ENCODE measurements around the gene C20orf141.

C20orf141 gene

GRCh38 chr20:2814076-2814475 is 711 bp upstream of the C20orf141 start:
- peaks cover 3% of the 10 kb centered on the region for H3K27me3 ChIP-seq (ENCODE audit: low read depth, low read length)

GRCh38 chr20:2815242-2815900 is 584 bp downstream of the C20orf141 start:
- peaks cover 0 to 6% of the 10 kb centered on the region in 2 donors for H3K9me3 ChIP-seq (ENCODE audit: control insufficient read depth in 1 of 2, low read length in 2 of 2)
- no peak overlapping the region for H3K4me3 ChIP-seq (ENCODE audit: low read depth in 1 of 2, low read length in 2 of 2)
- no peaks in the 10 kb centered on the region for H3K36me3 ChIP-seq (ENCODE audit: control insufficient read depth in 1 of 2, insufficient read depth in 2 of 2, low read length in 2 of 2)
- peaks cover 10% of the 10 kb centered on the region for H3K27me3 ChIP-seq (ENCODE audit: low read depth, low read length)
- no peaks in the 10 kb centered on the region for H3K4me1 ChIP-seq (ENCODE audit: control insufficient read depth in 1 of 2, insufficient read depth in 2 of 2, low read length in 2 of 2)
- no peak overlapping the region for H3K27ac ChIP-seq (ENCODE audit: low read length)

More at GRCh38 chr20:2814076-2814475, 711 bp upstream of the C20orf141 start:
- H3K9me3 ChIP-seq (ENCODE audit: control insufficient read depth in 1 of 2, low read length in 2 of 2) = peaks cover 0 to 6% of the 10 kb centered on the region in 2 donors
- no peaks in the 10 kb centered on the region for H3K4me1 ChIP-seq (ENCODE audit: control insufficient read depth in 1 of 2, insufficient read depth in 2 of 2, low read length in 2 of 2)
- no peak overlapping the region for H3K4me3 ChIP-seq (ENCODE audit: low read depth in 1 of 2, low read length in 2 of 2)
- no peak overlapping the region for H3K27ac ChIP-seq (ENCODE audit: low read length)
- H3K36me3 ChIP-seq (ENCODE audit: control insufficient read depth in 1 of 2, insufficient read depth in 2 of 2, low read length in 2 of 2) = no peaks in the 10 kb centered on the region

- peaks cover 14% of the 10 kb centered on the region for H3K27me3 ChIP-seq (ENCODE audit: low read depth, low read length)
- H3K4me3 ChIP-seq (ENCODE audit: low read depth in 1 of 2, low read length in 2 of 2) = no peak within 1 kb of the TSS
- H3K36me3 ChIP-seq (ENCODE audit: control insufficient read depth in 1 of 2, insufficient read depth in 2 of 2, low read length in 2 of 2) = no peaks in the 10 kb centered on the region
- no peak within 1 kb of the TSS for H3K27ac ChIP-seq (ENCODE audit: low read length)
- H3K9me3 ChIP-seq (ENCODE audit: control insufficient read depth in 1 of 2, low read length in 2 of 2) = peaks cover 0 to 6% of the 10 kb centered on the region in 2 donors
- H3K4me1 ChIP-seq (ENCODE audit: control insufficient read depth in 1 of 2, insufficient read depth in 2 of 2, low read length in 2 of 2) = peaks cover 0 to 2% of the 10 kb centered on the region in 2 donors
Observed at GRCh38 chr20:2816030-2816582, 1.3 kb downstream of the C20orf141 start, which contains the start of gene TMEM239. Gene TMEM239, plus strand, starts transcription at chr20:2816364. Its CDS starts 191 bp downstream, at chr20:2816555.

- Histone ChIP-seq H3K27ac (ENCODE audit: low read length) (no peak overlapping the region), H3K9me3 (ENCODE audit: control insufficient read depth in 1 of 2, low read length in 2 of 2) (peaks cover 0 to 5% of the 10 kb centered on the region in 2 donors), H3K4me1 (ENCODE audit: control insufficient read depth in 1 of 2, insufficient read depth in 2 of 2, low read length in 2 of 2) (peaks cover 0 to 4% of the 10 kb centered on the region in 2 donors), H3K36me3 (ENCODE audit: control insufficient read depth in 1 of 2, insufficient read depth in 2 of 2, low read length in 2 of 2) (no peaks in the 10 kb centered on the region), H3K27me3 (ENCODE audit: low read depth, low read length) (peaks cover 14% of the 10 kb centered on the region), H3K4me3 (ENCODE audit: low read depth in 1 of 2, low read length in 2 of 2) (no peak overlapping the region)
Observed at GRCh38 chr20:2816583-2817340, 2.0 kb downstream of the C20orf141 start.

GRCh38 chr20:2817341-2817726 is 2.5 kb downstream of the C20orf141 start:
- no peaks in the 10 kb centered on the region for H3K9me3 ChIP-seq (ENCODE audit: control insufficient read depth in 1 of 2, low read length in 2 of 2)
- H3K4me1 ChIP-seq (ENCODE audit: control insufficient read depth in 1 of 2, insufficient read depth in 2 of 2, low read length in 2 of 2) = peaks cover 0 to 4% of the 10 kb centered on the region in 2 donors
- peaks cover 14% of the 10 kb centered on the region for H3K27me3 ChIP-seq (ENCODE audit: low read depth, low read length)
- no peak overlapping the region for H3K27ac ChIP-seq (ENCODE audit: low read length)
- H3K4me3 ChIP-seq (ENCODE audit: low read depth in 1 of 2, low read length in 2 of 2) = no peak overlapping the region
- no peaks in the 10 kb centered on the region for H3K36me3 ChIP-seq (ENCODE audit: control insufficient read depth in 1 of 2, insufficient read depth in 2 of 2, low read length in 2 of 2)

- H3K27ac ChIP-seq (ENCODE audit: low read length) = no peak overlapping the region
- peaks cover 0 to 4% of the 10 kb centered on the region in 2 donors for H3K4me1 ChIP-seq (ENCODE audit: control insufficient read depth in 1 of 2, insufficient read depth in 2 of 2, low read length in 2 of 2)
- no peaks in the 10 kb centered on the region for H3K36me3 ChIP-seq (ENCODE audit: control insufficient read depth in 1 of 2, insufficient read depth in 2 of 2, low read length in 2 of 2)
- peaks cover 14% of the 10 kb centered on the region for H3K27me3 ChIP-seq (ENCODE audit: low read depth, low read length)
- H3K9me3 ChIP-seq (ENCODE audit: control insufficient read depth in 1 of 2, low read length in 2 of 2) = no peaks in the 10 kb centered on the region
- no peak overlapping the region for H3K4me3 ChIP-seq (ENCODE audit: low read depth in 1 of 2, low read length in 2 of 2)
Observed at GRCh38 chr20:2817891-2818595, 3.3 kb downstream of the C20orf141 start.

- H3K4me3 ChIP-seq (ENCODE audit: low read depth in 1 of 2, low read length in 2 of 2) = no peak overlapping the region
- H3K4me1 ChIP-seq (ENCODE audit: control insufficient read depth in 1 of 2, insufficient read depth in 2 of 2, low read length in 2 of 2) = peaks cover 0 to 4% of the 10 kb centered on the region in 2 donors
- H3K27me3 ChIP-seq (ENCODE audit: low read depth, low read length) = peaks cover 14% of the 10 kb centered on the region
Observed at GRCh38 chr20:2820084-2820895, 5.5 kb downstream of the C20orf141 start.

GRCh38 chr20:2820896-2821869 is 6.4 kb downstream of the C20orf141 start:
- H3K4me1 ChIP-seq (ENCODE audit: control insufficient read depth in 1 of 2, insufficient read depth in 2 of 2, low read length in 2 of 2) = peaks cover 0 to 4% of the 10 kb centered on the region in 2 donors
- H3K27me3 ChIP-seq (ENCODE audit: low read depth, low read length) = peaks cover 14% of the 10 kb centered on the region
- no peak overlapping the region for H3K4me3 ChIP-seq (ENCODE audit: low read depth in 1 of 2, low read length in 2 of 2)
- no peaks in the 10 kb centered on the region for H3K9me3 ChIP-seq (ENCODE audit: control insufficient read depth in 1 of 2, low read length in 2 of 2)
- no peak overlapping the region for H3K27ac ChIP-seq (ENCODE audit: low read length)
- no peaks in the 10 kb centered on the region for H3K36me3 ChIP-seq (ENCODE audit: control insufficient read depth in 1 of 2, insufficient read depth in 2 of 2, low read length in 2 of 2)

More at GRCh38 chr20:2820084-2820895, 5.5 kb downstream of the C20orf141 start:
- no peaks in the 10 kb centered on the region for H3K9me3 ChIP-seq (ENCODE audit: control insufficient read depth in 1 of 2, low read length in 2 of 2)
- H3K36me3 ChIP-seq (ENCODE audit: control insufficient read depth in 1 of 2, insufficient read depth in 2 of 2, low read length in 2 of 2) = no peaks in the 10 kb centered on the region
- no peak overlapping the region for H3K27ac ChIP-seq (ENCODE audit: low read length)

- Histone ChIP-seq H3K4me1 (ENCODE audit: control insufficient read depth in 1 of 2, insufficient read depth in 2 of 2, low read length in 2 of 2) (peaks cover 0 to 4% of the 10 kb centered on the region in 2 donors), H3K27me3 (ENCODE audit: low read depth, low read length) (peaks cover 14% of the 10 kb centered on the region), H3K4me3 (ENCODE audit: low read depth in 1 of 2, low read length in 2 of 2) (no peak overlapping the region), H3K36me3 (ENCODE audit: control insufficient read depth in 1 of 2, insufficient read depth in 2 of 2, low read length in 2 of 2) (no peaks in the 10 kb centered on the region), H3K9me3 (ENCODE audit: control insufficient read depth in 1 of 2, low read length in 2 of 2) (no peaks in the 10 kb centered on the region), H3K27ac (ENCODE audit: low read length) (no peak overlapping the region)
Observed at GRCh38 chr20:2822073-2822472, 7.3 kb downstream of the C20orf141 start.

- Histone ChIP-seq H3K27ac (ENCODE audit: low read length) (no peak overlapping the region), H3K4me3 (ENCODE audit: low read depth in 1 of 2, low read length in 2 of 2) (no peak overlapping the region), H3K27me3 (ENCODE audit: low read depth, low read length) (peaks cover 5% of the 10 kb centered on the region), H3K36me3 (ENCODE audit: control insufficient read depth in 1 of 2, insufficient read depth in 2 of 2, low read length in 2 of 2) (no peaks in the 10 kb centered on the region), H3K9me3 (ENCODE audit: control insufficient read depth in 1 of 2, low read length in 2 of 2) (no peaks in the 10 kb centered on the region), H3K4me1 (ENCODE audit: control insufficient read depth in 1 of 2, insufficient read depth in 2 of 2, low read length in 2 of 2) (peaks cover 0 to 4% of the 10 kb centered on the region in 2 donors)
Observed at GRCh38 chr20:2825761-2826160, 11.0 kb downstream of the C20orf141 start.
